Measurements from ENCODE around the gene PTGES2. TPM values are rescaled to one million over a fixed set of nuclear protein-coding genes. Genes with fewer than 3 reads are reported as not detected.
A peak's percentile ranks its signal among the peaks of the same experiment; 100 is the strongest.

PTGES2 gene
- total and polyA plus RNA-seq, 9 of the 15 experiments (the other 6 are each of a cell fraction or from before 2014, with no cell fraction given): 2.4 to 196 (median 90.1) TPM

DNA sequence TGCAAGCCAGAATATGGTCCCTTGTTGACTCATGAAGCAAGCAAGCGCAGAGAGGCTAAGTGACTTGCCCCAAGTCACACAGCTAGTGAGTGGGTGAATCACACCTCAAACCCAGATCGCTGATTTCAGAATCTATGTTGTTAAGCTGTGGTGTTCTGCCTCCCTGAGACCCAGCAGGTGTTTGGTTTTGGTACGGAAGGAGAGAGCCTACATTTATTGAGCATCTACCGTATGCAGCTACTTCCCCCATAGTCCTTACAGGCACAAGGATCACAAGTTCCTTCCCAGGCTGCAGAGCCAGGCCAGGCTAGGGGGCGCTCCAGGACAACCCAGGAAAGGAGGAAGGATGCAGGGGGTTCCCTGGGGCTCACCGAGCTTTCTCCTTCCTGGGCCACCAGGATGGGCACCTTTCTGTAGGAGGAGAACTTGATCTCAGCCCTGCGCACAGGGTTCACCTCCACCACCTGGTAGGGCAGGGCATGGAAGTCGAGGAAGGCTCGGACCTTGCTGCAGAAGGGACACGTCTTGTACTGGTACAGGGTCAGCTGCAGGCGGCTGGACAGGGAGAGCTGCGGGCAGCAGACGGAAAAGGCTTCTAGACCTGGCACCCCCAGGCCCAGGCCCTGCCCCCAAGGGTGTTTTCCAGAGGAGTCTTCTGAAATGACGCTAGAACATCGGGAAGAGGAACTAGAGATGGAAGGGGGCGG is 2.5 kb downstream of the PTGES2 start (continued):
- TF ChIP-seq FOXJ2 (tag; IDR thresholded peaks at IDR 0.05) (no peak), ZNF830 (CRISPR knock-in tag; IDR thresholded peaks at IDR 0.05) (no peak), ILF3 (IDR thresholded peaks at IDR 0.05; ENCODE audit: borderline replicate concordance) (no peak), PCBP2 (IDR thresholded peaks at IDR 0.05; ENCODE audit: low read depth, low read length, poor library complexity, severe bottlenecking) (no peak), SMC3 (conservative IDR thresholded peaks at IDR 0.05; ENCODE audit: insufficient read depth, low read depth, low read length) (0 out of 2 replicates have a peak, but pooled peaks have one; percentile 22), POLR3G (IDR thresholded peaks at IDR 0.05; ENCODE audit: extremely low read depth, insufficient read length, insufficient replicate concordance) (no peak), CHD2 (IDR thresholded peaks at IDR 0.05; ENCODE audit: low read depth, low read length) (0 out of 2 replicates have a peak, but pooled peaks have one; percentile 12), LCOR (CRISPR knock-in tag; IDR thresholded peaks at IDR 0.05) (no peak), XRCC5 (IDR thresholded peaks at IDR 0.05; ENCODE audit: low read depth, low read length) (peak; percentile 43; the same call in 1 of the 2 replicates), RBM17 (IDR thresholded peaks at IDR 0.05; ENCODE audit: borderline replicate concordance, low read depth, low read length) (no peak), ZNF224 (CRISPR knock-in tag; IDR thresholded peaks at IDR 0.05) (no peak), ZFP36 (IDR thresholded peaks at IDR 0.05; ENCODE audit: low read depth, low read length, partially characterized antibody) (peak; percentile 85), ZNF282 (CRISPR knock-in tag; IDR thresholded peaks at IDR 0.05) (no peak), FOXP1 (CRISPR knock-in tag; IDR thresholded peaks at IDR 0.05) (0 out of 2 replicates have a peak, but pooled peaks have one; percentile 74)
- TF ChIP-seq, protein P1, sequence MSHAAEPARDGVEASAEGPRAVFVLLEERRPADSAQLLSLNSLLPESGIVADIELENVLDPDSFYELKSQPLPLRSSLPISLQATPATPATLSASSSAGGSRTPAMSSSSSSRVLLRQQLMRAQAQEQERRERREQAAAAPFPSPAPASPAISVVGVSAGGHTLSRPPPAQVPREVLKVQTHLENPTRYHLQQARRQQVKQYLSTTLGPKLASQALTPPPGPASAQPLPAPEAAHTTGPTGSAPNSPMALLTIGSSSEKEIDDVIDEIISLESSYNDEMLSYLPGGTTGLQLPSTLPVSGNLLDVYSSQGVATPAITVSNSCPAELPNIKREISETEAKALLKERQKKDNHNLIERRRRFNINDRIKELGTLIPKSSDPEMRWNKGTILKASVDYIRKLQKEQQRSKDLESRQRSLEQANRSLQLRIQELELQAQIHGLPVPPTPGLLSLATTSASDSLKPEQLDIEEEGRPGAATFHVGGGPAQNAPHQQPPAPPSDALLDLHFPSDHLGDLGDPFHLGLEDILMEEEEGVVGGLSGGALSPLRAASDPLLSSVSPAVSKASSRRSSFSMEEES (CRISPR knock-in tag; IDR thresholded peaks at IDR 0.05): no peak
- TF ChIP-seq, protein P2, sequence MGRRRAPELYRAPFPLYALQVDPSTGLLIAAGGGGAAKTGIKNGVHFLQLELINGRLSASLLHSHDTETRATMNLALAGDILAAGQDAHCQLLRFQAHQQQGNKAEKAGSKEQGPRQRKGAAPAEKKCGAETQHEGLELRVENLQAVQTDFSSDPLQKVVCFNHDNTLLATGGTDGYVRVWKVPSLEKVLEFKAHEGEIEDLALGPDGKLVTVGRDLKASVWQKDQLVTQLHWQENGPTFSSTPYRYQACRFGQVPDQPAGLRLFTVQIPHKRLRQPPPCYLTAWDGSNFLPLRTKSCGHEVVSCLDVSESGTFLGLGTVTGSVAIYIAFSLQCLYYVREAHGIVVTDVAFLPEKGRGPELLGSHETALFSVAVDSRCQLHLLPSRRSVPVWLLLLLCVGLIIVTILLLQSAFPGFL (CRISPR knock-in tag; IDR thresholded peaks at IDR 0.05): no peak
- TF ChIP-seq, protein P3, sequence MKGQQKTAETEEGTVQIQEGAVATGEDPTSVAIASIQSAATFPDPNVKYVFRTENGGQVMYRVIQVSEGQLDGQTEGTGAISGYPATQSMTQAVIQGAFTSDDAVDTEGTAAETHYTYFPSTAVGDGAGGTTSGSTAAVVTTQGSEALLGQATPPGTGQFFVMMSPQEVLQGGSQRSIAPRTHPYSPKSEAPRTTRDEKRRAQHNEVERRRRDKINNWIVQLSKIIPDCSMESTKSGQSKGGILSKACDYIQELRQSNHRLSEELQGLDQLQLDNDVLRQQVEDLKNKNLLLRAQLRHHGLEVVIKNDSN (CRISPR knock-in tag; IDR thresholded peaks at IDR 0.05): no peak
- TF ChIP-seq, protein P4, sequence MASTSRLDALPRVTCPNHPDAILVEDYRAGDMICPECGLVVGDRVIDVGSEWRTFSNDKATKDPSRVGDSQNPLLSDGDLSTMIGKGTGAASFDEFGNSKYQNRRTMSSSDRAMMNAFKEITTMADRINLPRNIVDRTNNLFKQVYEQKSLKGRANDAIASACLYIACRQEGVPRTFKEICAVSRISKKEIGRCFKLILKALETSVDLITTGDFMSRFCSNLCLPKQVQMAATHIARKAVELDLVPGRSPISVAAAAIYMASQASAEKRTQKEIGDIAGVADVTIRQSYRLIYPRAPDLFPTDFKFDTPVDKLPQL (IDR thresholded peaks at IDR 0.05; ENCODE audit: extremely low read depth, insufficient read length): no peak
- TF ChIP-seq, protein P5, sequence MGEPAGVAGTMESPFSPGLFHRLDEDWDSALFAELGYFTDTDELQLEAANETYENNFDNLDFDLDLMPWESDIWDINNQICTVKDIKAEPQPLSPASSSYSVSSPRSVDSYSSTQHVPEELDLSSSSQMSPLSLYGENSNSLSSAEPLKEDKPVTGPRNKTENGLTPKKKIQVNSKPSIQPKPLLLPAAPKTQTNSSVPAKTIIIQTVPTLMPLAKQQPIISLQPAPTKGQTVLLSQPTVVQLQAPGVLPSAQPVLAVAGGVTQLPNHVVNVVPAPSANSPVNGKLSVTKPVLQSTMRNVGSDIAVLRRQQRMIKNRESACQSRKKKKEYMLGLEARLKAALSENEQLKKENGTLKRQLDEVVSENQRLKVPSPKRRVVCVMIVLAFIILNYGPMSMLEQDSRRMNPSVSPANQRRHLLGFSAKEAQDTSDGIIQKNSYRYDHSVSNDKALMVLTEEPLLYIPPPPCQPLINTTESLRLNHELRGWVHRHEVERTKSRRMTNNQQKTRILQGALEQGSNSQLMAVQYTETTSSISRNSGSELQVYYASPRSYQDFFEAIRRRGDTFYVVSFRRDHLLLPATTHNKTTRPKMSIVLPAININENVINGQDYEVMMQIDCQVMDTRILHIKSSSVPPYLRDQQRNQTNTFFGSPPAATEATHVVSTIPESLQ (CRISPR knock-in tag; IDR thresholded peaks at IDR 0.05): 0 out of 2 replicates have a peak, but pooled peaks have one; percentile 28
- TF ChIP-seq, protein P6, sequence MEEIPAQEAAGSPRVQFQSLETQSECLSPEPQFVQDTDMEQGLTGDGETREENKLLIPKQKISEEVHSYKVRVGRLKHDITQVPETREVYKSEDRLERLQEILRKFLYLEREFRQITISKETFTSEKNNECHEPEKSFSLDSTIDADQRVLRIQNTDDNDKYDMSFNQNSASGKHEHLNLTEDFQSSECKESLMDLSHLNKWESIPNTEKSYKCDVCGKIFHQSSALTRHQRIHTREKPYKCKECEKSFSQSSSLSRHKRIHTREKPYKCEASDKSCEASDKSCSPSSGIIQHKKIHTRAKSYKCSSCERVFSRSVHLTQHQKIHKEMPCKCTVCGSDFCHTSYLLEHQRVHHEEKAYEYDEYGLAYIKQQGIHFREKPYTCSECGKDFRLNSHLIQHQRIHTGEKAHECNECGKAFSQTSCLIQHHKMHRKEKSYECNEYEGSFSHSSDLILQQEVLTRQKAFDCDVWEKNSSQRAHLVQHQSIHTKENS (CRISPR knock-in tag; IDR thresholded peaks at IDR 0.05): no peak
